Right renal pelvis (tissue), 4 donors: ENCODE measurements around the gene UVRAG. TPM values are rescaled to one million over a fixed set of nuclear protein-coding genes. Genes with fewer than 3 reads are reported as not detected.

Experiments used
- DNase-seq, 4 donors: peaks; one replicate each; pipeline ENCODE4 v3.0.0-alpha.2; 2013; ENCODE audit warnings: low read depth in 4 of 4, low spot score in 3 of 4, missing footprints in 1 of 4
- polyA plus RNA-seq, 4 donors: library from polyadenylated mRNA; unstranded; fragments of 120-200 nt; gene quantifications; one replicate each; pipeline ENCODE4 v1.2.1, GENCODE V29; 2013; ENCODE audit not compliant: insufficient read length in 4 of 4

Gene UVRAG
- polyA plus RNA-seq, 4 donors, result 17.3 to 20.2 (median 18.0) TPM

GRCh38 chr11:76177250-76177686 lies 362.3 kb downstream of the UVRAG start:
- DNase-seq, result no peak

- DNase-seq, result no peak
Measured at GRCh38 chr11:76179147-76179546, 364.1 kb downstream of the UVRAG start.

- no peak for DNase-seq
Measured at GRCh38 chr11:76181371-76181770, 366.4 kb downstream of the UVRAG start.

- DNase-seq, result no peak
Measured at GRCh38 chr11:76184551-76184993, 369.6 kb downstream of the UVRAG start.

GRCh38 chr11:76185511-76185910 lies 370.5 kb downstream of the UVRAG start:
- DNase-seq, result no peak

GRCh38 chr11:76185931-76186401 lies 371.0 kb downstream of the UVRAG start:
- no peak for DNase-seq

- DNase-seq, result no peak
Measured at GRCh38 chr11:76186776-76187279, 371.8 kb downstream of the UVRAG start.

GRCh38 chr11:76188873-76189272 lies 373.9 kb downstream of the UVRAG start:
- DNase-seq, result no peak

GRCh38 chr11:76189682-76190081 lies 374.7 kb downstream of the UVRAG start:
- DNase-seq, result no peak

- no peak for DNase-seq
Measured at GRCh38 chr11:76190376-76190775, 375.4 kb downstream of the UVRAG start.

Other genes with a start within 250 kb of the UVRAG start
- gene MAP6, start 146.2 kb upstream of the UVRAG start, polyA plus RNA-seq, result 10 to 100 TPM in 2 of 4 donors, 1 to 10 TPM in 2; 8.0 to 11.7 (median 9.8) TPM
- gene MOGAT2, start 97.4 kb upstream of the UVRAG start, polyA plus RNA-seq, result 1 to 10 TPM in 3 of 4 donors, under 1 TPM in 1; 0.64 to 1.7 (median 1.6) TPM
- gene DGAT2, start 46.4 kb upstream of the UVRAG start, polyA plus RNA-seq, result 1 to 10 TPM; 3.5 to 5.3 (median 4.6) TPM